Smooth muscle cell (in vitro differentiated cells): ENCODE measurements around the gene PLEKHH1. TPM values are rescaled to one million over a fixed set of nuclear protein-coding genes. Genes with fewer than 3 reads are reported as not detected.
"Not testable (repeated sequence)": the region's sequence is repeated elsewhere in the genome, so short reads cannot be mapped to it uniquely, and the experiment has no call there.

Experiments used
- DNase-seq: peaks from one replicate; lab custom pipeline; 2025; ENCODE audit not compliant: unreplicated experiment; lab: John Stamatoyannopoulos, UW
- H2AFZ ChIP-seq: fragments of 200-600 bp; sonication (generic); 2 replicates; pipeline ENCODE4 v1.6.0; 2016; ENCODE audit warnings: antibody characterized with exemption, low read depth, mild to moderate bottlenecking
- H3F3A ChIP-seq: fragments of 200-600 bp; sonication (generic); 2 replicates; pipeline ENCODE4 v1.6.0; 2017; ENCODE audit warnings: antibody characterized with exemption, low read depth
- H3K27ac ChIP-seq: fragments of 200-600 bp; sonication (generic); 2 replicates; pipeline ENCODE4 v1.5.1; 2016; ENCODE audit warnings: low read depth, mild to moderate bottlenecking
- H3K27me3 ChIP-seq: fragments of 200-600 bp; sonication (generic); 2 replicates; pipeline ENCODE4 v1.6.1; 2016; ENCODE audit warnings: low read depth, mild to moderate bottlenecking
- H3K36me3 ChIP-seq: fragments of 200-600 bp; sonication (generic); 2 replicates; pipeline ENCODE4 v1.5.1; 2016; ENCODE audit warnings: low read depth
- H3K4me1 ChIP-seq: fragments of 200-600 bp; sonication (generic); 2 replicates; pipeline ENCODE4 v1.5.1; 2016; ENCODE audit warnings: low read depth
- H3K4me2 ChIP-seq: fragments of 200-600 bp; sonication (generic); 2 replicates; pipeline ENCODE4 v1.6.0; 2016; ENCODE audit warnings: mild to moderate bottlenecking
- H3K4me3 ChIP-seq: fragments of 200-600 bp; sonication (generic); 2 replicates; pipeline ENCODE4 v1.5.1; 2016; ENCODE audit warnings: mild to moderate bottlenecking
- H3K79me2 ChIP-seq: fragments of 200-600 bp; sonication (generic); 2 replicates; pipeline ENCODE4 v1.6.0; 2016; ENCODE audit warnings: low read depth, mild to moderate bottlenecking
- H3K9ac ChIP-seq: fragments of 200-600 bp; sonication (generic); 2 replicates; pipeline ENCODE4 v1.6.0; 2016; ENCODE audit warnings: low read depth
- H3K9me3 ChIP-seq: fragments of 200-600 bp; sonication (generic); replicated peaks from 2 replicates; pipeline ENCODE4 v1.5.1; 2016; ENCODE audit warnings: low read depth
- H4K20me1 ChIP-seq: fragments of 200-600 bp; sonication (generic); 2 replicates; pipeline ENCODE4 v1.6.0; 2016; ENCODE audit warnings: low read depth
- WGBS: methylation state at CpG from one replicate; pipeline ENCODE4 v1.1.7; 2016; ENCODE audit warnings: low lambda C conversion rate; 5-methylcytosine and 5-hydroxymethylcytosine counted together
- polyA plus RNA-seq: library from polyadenylated mRNA; unstranded; fragments of >200 nt; fragmentation: Nextera tagmentation; extraction: Ambion mirVana; gene quantifications from 2 replicates; pipeline ENCODE4 v1.2.1, GENCODE V29; 2016
- total RNA-seq: library from RNA; depleted of rRNA; stranded (reverse); fragments of >200 nt; gene quantifications from 2 replicates; pipeline ENCODE4 v1.2.3, GENCODE V29; 2014
- TF ChIP-seq, protein P1 (sequence below): fragments of 200-600 bp; sonication (generic); IDR thresholded peaks from 2 replicates; pipeline ENCODE4 v1.5.1; 2017; ENCODE audit warnings: borderline replicate concordance, mild to moderate bottlenecking, antibody characterized with exemption; ENCODE audit not compliant: insufficient read depth, poor library complexity, severe bottlenecking

The PLEKHH1 gene
- total and polyA plus RNA-seq, 2 experiments from 2014 or later: 0.88 to 12.1 TPM

DNA sequence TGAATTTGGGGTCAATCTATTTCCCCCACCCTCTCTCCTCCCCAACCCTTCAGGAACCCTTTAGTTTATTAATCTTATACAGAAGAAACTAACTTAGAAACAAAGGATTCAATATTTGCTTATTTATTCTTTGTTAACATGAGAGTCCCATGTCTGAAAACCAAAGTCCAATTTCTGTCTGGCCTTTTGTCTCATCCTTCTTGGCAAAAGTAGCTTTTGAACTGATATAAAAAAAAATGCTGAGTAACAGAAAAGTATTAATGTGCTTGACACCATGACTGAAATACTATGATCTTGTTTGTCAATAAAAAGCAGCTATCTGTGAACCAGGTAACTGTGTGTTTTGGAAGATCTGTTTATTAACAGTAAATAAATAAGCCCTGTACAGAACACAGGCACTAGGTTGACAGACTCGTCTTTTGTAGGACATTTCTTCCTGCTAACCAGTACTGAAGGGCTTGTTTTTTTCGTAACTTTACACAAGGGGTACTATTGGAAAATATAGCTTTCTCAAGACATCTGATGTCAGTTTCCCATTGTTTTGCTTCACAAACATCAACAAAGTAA, 56.2 kb downstream of the PLEKHH1 start:
- no peaks in the 10 kb centered on the region for H3F3A ChIP-seq
- H3K4me2 ChIP-seq: no peak overlapping the region
- no peaks in the 10 kb centered on the region for H3K4me1 ChIP-seq
- H3K27me3 ChIP-seq: no peaks in the 10 kb centered on the region
- no peaks in the 10 kb centered on the region for H4K20me1 ChIP-seq
- H3K4me3 ChIP-seq: no peak overlapping the region
- 96% methylated on average over 2 of the region's 2 CpGs for WGBS
- H3K36me3 ChIP-seq: no peaks in the 10 kb centered on the region
- TF ChIP-seq, protein P1, sequence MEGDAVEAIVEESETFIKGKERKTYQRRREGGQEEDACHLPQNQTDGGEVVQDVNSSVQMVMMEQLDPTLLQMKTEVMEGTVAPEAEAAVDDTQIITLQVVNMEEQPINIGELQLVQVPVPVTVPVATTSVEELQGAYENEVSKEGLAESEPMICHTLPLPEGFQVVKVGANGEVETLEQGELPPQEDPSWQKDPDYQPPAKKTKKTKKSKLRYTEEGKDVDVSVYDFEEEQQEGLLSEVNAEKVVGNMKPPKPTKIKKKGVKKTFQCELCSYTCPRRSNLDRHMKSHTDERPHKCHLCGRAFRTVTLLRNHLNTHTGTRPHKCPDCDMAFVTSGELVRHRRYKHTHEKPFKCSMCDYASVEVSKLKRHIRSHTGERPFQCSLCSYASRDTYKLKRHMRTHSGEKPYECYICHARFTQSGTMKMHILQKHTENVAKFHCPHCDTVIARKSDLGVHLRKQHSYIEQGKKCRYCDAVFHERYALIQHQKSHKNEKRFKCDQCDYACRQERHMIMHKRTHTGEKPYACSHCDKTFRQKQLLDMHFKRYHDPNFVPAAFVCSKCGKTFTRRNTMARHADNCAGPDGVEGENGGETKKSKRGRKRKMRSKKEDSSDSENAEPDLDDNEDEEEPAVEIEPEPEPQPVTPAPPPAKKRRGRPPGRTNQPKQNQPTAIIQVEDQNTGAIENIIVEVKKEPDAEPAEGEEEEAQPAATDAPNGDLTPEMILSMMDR: no peak
- DNase-seq: no peak
- no peak overlapping the region for H3K27ac ChIP-seq
- H3K79me2 ChIP-seq: no peaks in the 10 kb centered on the region
- H3K9me3 ChIP-seq: no peaks in the 10 kb centered on the region
- H2AFZ ChIP-seq: no peak overlapping the region
- H3K9ac ChIP-seq: no peak overlapping the region

DNA sequence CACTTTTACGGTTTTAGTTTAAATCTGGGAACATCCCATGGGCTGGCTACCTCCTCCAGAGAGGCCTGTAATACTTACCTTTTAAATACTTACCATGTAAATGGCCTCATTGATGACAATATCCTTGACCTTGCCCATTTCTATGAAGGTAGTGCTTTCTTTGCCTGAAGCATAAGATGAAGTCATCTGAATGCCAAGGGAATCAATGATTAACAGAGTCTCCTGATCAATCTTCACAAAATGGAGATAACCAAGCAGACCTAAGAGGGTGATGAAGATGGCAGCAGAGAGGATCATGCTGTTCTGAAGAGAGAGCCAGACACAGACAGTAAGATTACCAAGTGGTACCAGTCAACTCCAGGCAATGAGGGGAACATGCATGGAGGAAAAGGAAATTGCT, 60.6 kb downstream of the PLEKHH1 start:
- not testable (repeated sequence) for H3K4me3 ChIP-seq, H3K27me3 ChIP-seq, H3F3A ChIP-seq, H3K9me3 ChIP-seq, H4K20me1 ChIP-seq, H3K27ac ChIP-seq, DNase-seq, H3K9ac ChIP-seq, H3K79me2 ChIP-seq, H3K36me3 ChIP-seq, H3K4me1 ChIP-seq, H2AFZ ChIP-seq, H3K4me2 ChIP-seq
- 58% methylated on average over 1 of the region's 1 CpG for WGBS

DNA sequence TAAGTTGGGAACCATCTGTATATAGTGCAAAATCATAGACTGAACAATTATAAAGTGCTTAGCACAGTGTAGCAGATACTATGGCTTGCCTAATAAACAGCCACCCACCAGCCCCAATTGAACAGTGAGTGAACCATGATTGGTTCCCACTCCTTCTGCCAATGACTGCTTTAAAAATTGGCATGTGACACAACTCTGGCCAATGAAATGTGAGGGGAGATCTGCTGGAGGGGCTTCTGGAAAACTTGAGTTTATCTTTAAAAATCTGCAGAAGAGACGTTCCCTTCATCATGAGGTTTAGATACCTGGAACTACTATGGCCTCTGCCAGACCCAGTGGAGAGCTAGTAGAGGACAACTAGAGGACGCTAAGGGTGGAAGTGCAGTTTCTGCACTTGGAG, 62.3 kb downstream of the PLEKHH1 start:
- 94% methylated on average over 2 of the region's 2 CpGs for WGBS
- H3K4me3 ChIP-seq: no peak overlapping the region
- no peaks in the 10 kb centered on the region for H3F3A ChIP-seq
- H3K36me3 ChIP-seq: no peaks in the 10 kb centered on the region
- no peak overlapping the region for H3K27ac ChIP-seq
- TF ChIP-seq, protein P1: no peak
- H2AFZ ChIP-seq: no peak overlapping the region
- H3K9ac ChIP-seq: no peak overlapping the region
- H3K4me2 ChIP-seq: no peak overlapping the region
- no peaks in the 10 kb centered on the region for H3K27me3 ChIP-seq
- H3K79me2 ChIP-seq: no peaks in the 10 kb centered on the region
- H3K4me1 ChIP-seq: peaks cover 6% of the 10 kb centered on the region
- H3K9me3 ChIP-seq: no peaks in the 10 kb centered on the region
- DNase-seq: no peak
- H4K20me1 ChIP-seq: no peaks in the 10 kb centered on the region

DNA sequence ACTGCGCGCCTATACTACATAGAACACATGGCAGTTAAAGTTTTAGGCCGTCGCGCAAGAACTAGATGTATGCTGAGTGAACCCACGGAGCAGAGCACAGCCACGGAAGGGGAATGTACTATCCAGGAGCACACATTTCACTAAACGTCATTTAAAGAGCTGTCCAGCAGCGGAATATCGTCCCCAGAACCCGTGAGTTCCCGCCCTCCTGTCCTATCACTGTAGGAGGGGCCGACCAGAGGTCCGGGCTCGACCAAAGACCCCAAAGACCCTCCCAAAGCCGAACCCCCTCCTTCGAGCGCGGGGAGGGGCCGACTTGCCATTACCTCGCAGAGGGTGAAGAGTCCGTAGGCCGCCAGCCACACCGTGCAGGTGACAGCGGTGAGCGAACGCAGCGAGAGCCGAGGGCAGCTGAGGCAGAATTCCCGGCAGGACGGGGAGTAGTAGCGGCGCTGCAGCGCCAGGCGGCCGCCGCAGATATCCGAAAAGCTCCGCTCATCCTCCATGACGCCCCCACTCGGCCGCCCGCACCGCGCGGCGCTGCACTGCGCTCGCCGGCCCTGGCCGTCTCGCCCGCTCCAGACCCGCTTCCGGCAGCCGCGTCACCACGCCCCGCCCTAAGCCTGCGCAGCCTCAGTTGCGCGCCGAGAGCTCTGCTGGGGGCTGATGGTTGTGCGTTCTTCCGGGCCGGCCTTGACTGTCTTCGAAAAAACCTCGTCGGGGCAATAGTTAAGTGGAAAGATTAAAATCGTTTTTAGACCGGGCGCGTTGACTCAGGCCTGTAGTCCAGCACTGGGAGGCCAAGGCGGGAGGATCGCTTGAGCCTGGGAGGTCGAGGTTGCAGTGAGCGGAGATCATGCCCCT, 66.8 kb downstream of the PLEKHH1 start, which contains the start of gene PIGH:
Gene PIGH (minus strand): TSS at position 571 of the 864 bp plus-strand sequence. CDS start 65 bp downstream, at position 506.
- peak within 1 kb of the TSS; percentile 92 for H2AFZ ChIP-seq
- 6% methylated on average over 74 of the region's 77 CpGs for WGBS
- H3K27me3 ChIP-seq: no peaks in the 10 kb centered on the region
- no peaks in the 10 kb centered on the region for H4K20me1 ChIP-seq
- no peaks in the 10 kb centered on the region for H3K79me2 ChIP-seq
- H3K9ac ChIP-seq: peak within 1 kb of the TSS; percentile 51
- H3K4me3 ChIP-seq: peak within 1 kb of the TSS; percentile 83
- peak; percentile 58 for DNase-seq
- no peaks in the 10 kb centered on the region for H3K36me3 ChIP-seq
- peaks cover 6% of the 10 kb centered on the region for H3K4me1 ChIP-seq
- H3K4me2 ChIP-seq: peak within 1 kb of the TSS; percentile 91
- H3F3A ChIP-seq: no peaks in the 10 kb centered on the region
- H3K9me3 ChIP-seq: no peaks in the 10 kb centered on the region
- TF ChIP-seq, protein P1: peak; percentile 41
- peak within 1 kb of the TSS; percentile 55 for H3K27ac ChIP-seq

DNA sequence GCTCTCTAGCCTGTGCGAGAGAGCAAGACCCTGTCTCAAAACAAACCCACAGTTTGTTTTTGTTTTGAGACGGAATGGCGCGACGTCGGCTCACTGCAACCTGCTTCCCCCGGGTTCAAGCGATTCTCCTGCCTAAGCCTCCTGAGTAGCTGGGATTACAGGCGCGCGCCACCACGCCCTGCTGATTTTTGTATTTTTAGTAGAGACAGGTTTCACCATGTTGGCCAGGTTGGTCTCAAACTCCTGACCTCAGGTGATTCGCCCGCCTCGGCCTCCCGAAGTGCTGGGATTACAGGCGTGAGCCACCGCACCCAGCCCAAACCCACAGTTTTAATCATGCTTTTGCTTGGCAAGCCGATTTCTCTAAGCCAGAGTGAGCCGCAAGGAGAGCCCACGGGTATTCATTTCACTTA, 67.5 kb downstream of the PLEKHH1 start:
- Histone ChIP-seq H3K4me3 (peak overlapping the region; percentile 83), H3K4me2 (peak overlapping the region; percentile 91), H2AFZ (peak overlapping the region; percentile 92)
- DNase-seq, H3K27me3 ChIP-seq, H3K4me1 ChIP-seq, H4K20me1 ChIP-seq, H3K9me3 ChIP-seq, H3K9ac ChIP-seq, H3K27ac ChIP-seq, H3K79me2 ChIP-seq, H3K36me3 ChIP-seq, H3F3A ChIP-seq: not testable (repeated sequence)
- WGBS: 89% methylated on average over 21 of the region's 21 CpGs
